BE2C (cell line): ENCODE results near the gene DCTN1.

Experiments
- DNase-seq: peaks from one replicate; pipeline ENCODE4 v3.0.0-alpha.2; 2020
- H3K27me3 ChIP-seq: fragments of 250-450 bp; sonication (Bioruptor Pico); 2 replicates; pipeline ENCODE4 v1.5.1; 2020; ENCODE audit warnings: mild to moderate bottlenecking
- H3K36me3 ChIP-seq: fragments of 250-450 bp; sonication (Bioruptor Pico); 2 replicates; pipeline ENCODE4 v1.5.1; 2020; ENCODE audit warnings: mild to moderate bottlenecking
- H3K4me1 ChIP-seq: fragments of 250-450 bp; sonication (Bioruptor Pico); 2 replicates; pipeline ENCODE4 v1.5.1; 2020
- H3K4me3 ChIP-seq: 2 replicates; pipeline ENCODE4 v1.5.1; 2011; ENCODE audit warnings: low read depth, low read length
- H3K9me3 ChIP-seq: fragments of 250-450 bp; sonication (Bioruptor Pico); 2 replicates; pipeline ENCODE4 v1.5.1; 2020
- TF ChIP-seq, protein P1 (sequence below): IDR thresholded peaks from 2 replicates; pipeline ENCODE4 v1.5.1; 2012; ENCODE audit warnings: mild to moderate bottlenecking, low read depth, low read length

Gene DCTN1

DNA sequence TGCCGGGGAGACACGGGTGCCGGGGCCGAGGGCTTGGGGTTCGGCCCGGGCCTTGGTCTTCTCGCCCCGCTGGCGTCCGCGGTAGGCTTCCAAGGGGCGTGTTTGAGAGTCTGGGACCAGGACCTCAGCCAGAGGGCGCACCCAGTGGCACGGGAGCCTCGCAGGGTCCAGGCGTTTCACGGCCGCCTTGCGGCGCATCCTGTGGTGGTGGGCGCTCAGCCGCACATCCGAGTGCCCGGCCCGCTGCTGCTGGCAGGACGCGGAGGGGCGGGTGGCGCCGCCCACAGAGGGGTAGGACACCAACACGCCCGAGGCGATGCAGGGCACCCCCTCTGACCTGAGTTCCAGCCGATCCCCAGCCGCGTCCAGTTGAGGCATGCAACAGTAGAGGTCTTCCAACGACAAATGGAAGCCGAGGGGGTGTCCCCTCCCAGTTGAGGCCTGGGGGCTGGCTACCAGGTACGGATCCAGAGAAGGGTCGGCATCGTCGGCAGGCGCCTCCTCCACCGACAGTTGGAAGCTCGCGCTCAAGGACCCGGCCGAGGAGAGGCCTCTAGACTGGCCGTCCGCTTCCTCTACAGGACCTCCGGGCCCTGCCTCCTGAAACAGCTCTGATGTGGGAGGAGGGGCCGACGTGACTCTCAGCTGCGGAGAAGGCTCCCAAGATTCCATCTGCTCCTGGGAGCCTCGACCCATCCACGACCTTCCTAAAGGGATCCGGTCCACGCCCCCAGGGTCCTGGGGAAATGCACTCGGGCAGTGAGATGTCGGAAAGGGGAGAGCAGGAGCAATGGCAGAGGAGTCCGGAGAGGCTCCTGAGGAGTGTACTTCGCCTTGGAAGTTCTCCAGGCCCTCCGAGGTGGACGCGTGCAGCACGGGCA lies 35.0 kb upstream of the DCTN1 start:
- Histone ChIP-seq H3K27me3 (no peaks in the 10 kb centered on the region), H3K4me3 (no peak overlapping the region), H3K36me3 (no peaks in the 10 kb centered on the region), H3K4me1 (no peaks in the 10 kb centered on the region), H3K9me3 (no peaks in the 10 kb centered on the region)
- no peak for DNase-seq
- TF ChIP-seq, protein P1, sequence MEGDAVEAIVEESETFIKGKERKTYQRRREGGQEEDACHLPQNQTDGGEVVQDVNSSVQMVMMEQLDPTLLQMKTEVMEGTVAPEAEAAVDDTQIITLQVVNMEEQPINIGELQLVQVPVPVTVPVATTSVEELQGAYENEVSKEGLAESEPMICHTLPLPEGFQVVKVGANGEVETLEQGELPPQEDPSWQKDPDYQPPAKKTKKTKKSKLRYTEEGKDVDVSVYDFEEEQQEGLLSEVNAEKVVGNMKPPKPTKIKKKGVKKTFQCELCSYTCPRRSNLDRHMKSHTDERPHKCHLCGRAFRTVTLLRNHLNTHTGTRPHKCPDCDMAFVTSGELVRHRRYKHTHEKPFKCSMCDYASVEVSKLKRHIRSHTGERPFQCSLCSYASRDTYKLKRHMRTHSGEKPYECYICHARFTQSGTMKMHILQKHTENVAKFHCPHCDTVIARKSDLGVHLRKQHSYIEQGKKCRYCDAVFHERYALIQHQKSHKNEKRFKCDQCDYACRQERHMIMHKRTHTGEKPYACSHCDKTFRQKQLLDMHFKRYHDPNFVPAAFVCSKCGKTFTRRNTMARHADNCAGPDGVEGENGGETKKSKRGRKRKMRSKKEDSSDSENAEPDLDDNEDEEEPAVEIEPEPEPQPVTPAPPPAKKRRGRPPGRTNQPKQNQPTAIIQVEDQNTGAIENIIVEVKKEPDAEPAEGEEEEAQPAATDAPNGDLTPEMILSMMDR = no peak

DNA sequence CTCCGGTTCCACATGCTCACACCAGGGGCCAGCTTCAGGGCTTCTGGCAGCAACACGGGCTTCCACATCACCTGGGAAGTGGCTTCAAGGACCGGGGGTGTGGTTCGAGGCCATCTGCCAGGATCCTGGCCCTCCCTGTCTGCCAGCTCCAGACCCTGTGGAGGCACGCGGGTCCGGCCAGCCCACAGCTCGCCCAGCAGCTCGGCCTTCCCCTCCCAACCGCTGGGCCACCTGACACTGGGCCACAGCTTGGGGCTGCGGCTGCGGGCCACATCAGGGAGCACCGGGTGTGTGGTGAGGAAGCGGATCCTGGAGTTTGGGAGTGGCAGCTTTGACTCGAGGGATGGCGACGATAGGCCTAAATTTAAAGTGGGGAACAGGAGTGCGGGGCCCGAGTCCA lies 34.3 kb upstream of the DCTN1 start:
- DNase-seq = no peak
- Histone ChIP-seq H3K9me3 (no peaks in the 10 kb centered on the region), H3K4me3 (no peak overlapping the region), H3K4me1 (no peaks in the 10 kb centered on the region), H3K36me3 (no peaks in the 10 kb centered on the region), H3K27me3 (no peaks in the 10 kb centered on the region)
- TF ChIP-seq, protein P1 = no peak

DNA sequence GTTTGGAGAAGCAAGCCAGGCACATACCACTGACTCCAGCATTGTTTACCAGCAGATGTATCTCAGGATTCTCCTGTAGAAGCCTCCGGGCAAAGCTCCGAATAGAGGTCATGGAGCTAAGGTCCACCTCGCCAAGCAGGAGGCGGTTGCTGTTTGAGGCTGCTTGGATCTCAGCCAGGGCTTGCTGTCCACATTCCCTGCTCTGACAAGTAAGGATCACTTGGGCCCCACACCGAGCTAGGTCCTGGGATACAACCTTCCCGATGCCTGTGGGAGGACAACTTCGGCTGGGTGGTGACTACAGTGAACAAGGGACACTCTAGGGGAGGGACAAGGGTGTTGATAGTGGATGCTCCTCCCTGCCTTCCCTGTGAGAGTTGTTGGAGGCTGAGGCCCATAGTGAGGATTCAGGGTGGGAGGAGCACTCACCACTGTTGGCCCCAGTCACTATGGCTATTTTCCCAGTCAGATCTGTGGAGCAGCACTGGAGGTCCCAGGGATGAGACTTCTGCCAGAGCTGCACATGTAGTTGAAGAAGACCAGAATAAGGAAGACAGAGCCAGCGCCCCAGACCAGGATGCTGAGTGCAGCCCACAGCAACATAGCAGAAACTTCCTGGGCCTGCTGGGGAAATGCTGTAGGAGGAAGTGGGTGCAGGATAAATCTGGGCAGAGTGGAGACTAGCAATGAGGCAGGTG lies 33.0 kb upstream of the DCTN1 start:
- Histone ChIP-seq H3K9me3 (no peaks in the 10 kb centered on the region), H3K27me3 (no peaks in the 10 kb centered on the region), H3K4me3 (no peak overlapping the region), H3K36me3 (no peaks in the 10 kb centered on the region), H3K4me1 (no peaks in the 10 kb centered on the region)
- TF ChIP-seq, protein P1 = no peak
- no peak for DNase-seq

DNA sequence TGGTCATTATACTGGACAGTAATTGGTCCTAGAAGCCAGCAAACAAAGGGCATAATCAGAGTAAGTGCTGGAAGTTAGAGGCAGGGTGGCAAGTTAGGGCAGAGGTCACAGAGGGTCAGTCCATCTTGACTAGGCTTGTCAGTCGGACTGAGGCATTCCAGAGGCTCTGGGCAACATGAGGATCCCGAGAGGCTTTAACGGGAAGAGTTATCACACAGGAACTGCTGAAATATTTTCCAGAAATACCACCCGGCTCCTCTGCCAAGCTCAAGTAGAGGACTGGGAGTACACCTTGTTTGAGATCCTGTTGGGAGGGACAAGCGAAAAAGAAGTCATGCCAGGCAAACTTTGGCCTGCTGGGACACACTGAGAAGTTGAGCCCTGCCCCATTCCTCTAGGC lies 27.6 kb upstream of the DCTN1 start:
- H3K36me3 ChIP-seq = no peaks in the 10 kb centered on the region
- H3K4me3 ChIP-seq = no peak overlapping the region
- TF ChIP-seq, protein P1 = no peak
- no peaks in the 10 kb centered on the region for H3K4me1 ChIP-seq
- DNase-seq = no peak
- H3K27me3 ChIP-seq = no peaks in the 10 kb centered on the region
- H3K9me3 ChIP-seq = no peaks in the 10 kb centered on the region

DNA sequence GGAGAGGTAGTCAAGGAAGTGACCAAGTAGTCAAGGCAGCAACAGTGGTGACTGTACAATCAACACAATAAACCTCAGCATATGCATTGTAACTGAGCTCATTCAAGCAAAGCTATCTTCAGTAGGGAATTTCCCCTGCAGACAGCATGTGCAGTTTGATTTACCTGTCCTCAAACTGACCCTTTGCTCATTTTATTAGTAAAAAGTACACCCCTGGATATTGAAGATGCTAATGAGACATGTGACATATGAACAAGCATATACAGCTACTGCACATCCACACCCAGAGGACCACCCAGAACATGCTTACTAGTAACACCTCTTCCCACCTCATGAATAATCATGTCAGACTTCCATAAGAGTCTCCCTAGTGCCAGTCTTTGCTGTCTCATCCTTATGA lies 25.9 kb upstream of the DCTN1 start:
- Histone ChIP-seq H3K4me3 (no peak overlapping the region), H3K4me1 (no peaks in the 10 kb centered on the region), H3K27me3 (no peaks in the 10 kb centered on the region), H3K9me3 (no peaks in the 10 kb centered on the region), H3K36me3 (no peaks in the 10 kb centered on the region)
- TF ChIP-seq, protein P1 = no peak
- DNase-seq = no peak

DNA sequence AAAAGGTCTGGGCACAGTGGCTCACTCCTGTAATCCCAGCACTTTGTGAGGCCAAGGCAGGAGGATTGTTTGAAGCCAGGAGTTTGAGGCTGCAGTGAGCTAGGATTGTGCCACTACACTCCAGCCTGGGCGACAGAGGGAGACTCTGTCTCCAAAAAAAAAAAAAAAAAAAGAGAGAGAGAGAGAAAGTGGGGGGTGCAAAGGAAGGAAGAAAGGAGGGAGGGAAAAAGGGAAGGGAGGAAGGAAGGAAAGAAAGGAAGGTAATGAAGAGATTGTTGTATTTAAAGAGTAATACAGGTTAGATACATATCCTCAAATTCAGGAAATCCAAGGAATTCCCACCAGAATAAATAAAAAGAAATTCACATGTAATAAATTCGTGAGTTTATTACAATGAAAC lies 21.8 kb upstream of the DCTN1 start:
- DNase-seq = no peak
- Histone ChIP-seq H3K27me3 (no peaks in the 10 kb centered on the region), H3K9me3 (no peaks in the 10 kb centered on the region), H3K36me3 (no peaks in the 10 kb centered on the region), H3K4me3 (no peak overlapping the region), H3K4me1 (no peaks in the 10 kb centered on the region)
- TF ChIP-seq, protein P1 = no peak
